ENCODE results near the gene MPPE1. TPM values are rescaled to one million over a fixed set of nuclear protein-coding genes. Genes with fewer than 3 reads are reported as not detected.
"Not testable (repeated sequence)": the region's sequence is repeated elsewhere in the genome, so short reads cannot be mapped to it uniquely, and the experiment has no call there.

MPPE1 gene
- total RNA-seq, 1 donor = 30.7 TPM

- Histone ChIP-seq H3K4me1 (ENCODE audit: insufficient read depth, low read length) (peaks cover 21% of the 10 kb centered on the region), H3K4me3 (ENCODE audit: low read length) (no peak overlapping the region), H3K9me3 (ENCODE audit: low read depth, low read length) (no peaks in the 10 kb centered on the region), H3K27me3 (ENCODE audit: insufficient read depth, low read length) (no peaks in the 10 kb centered on the region)
Measured at GRCh38 chr18:11943551-11943950, 35.4 kb upstream of the MPPE1 start.

GRCh38 chr18:11940956-11941355, 32.8 kb upstream of the MPPE1 start:
- Histone ChIP-seq H3K4me3 (ENCODE audit: low read length) (no peak overlapping the region), H3K4me1 (ENCODE audit: insufficient read depth, low read length) (peaks cover 13% of the 10 kb centered on the region), H3K27me3 (ENCODE audit: insufficient read depth, low read length) (no peaks in the 10 kb centered on the region), H3K9me3 (ENCODE audit: low read depth, low read length) (no peaks in the 10 kb centered on the region)

DNA sequence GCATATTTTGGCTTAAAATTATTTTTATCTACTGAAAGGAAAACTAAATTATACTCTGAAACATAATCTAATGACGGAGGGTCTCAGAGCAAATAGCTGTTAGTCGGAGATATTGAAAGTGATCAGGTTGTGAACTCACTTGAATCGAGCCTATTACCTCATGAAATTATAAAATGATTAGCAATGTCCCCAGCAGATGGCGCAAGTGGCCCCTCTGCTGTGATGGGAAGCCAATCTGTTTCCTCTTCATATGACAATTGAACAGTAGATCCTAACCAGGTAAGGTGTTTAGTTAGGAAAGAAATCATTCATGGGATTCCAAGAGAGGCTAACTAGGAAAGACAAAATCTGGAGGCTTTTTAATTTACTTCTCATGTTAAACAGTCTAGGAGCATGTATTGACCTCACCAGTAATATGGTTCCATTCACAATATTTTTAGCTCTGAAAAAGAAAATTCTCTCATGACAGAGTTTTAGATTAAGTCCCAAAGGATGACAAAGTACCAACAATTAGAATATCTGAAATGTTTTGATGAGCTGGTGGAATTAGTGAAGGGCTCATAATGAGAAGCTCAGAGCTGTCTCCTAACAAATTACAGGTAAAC, 29.9 kb upstream of the MPPE1 start:
- no peak overlapping the region for H3K4me3 ChIP-seq (ENCODE audit: low read length)
- H3K27me3 ChIP-seq (ENCODE audit: insufficient read depth, low read length) = no peaks in the 10 kb centered on the region
- peaks cover 11% of the 10 kb centered on the region for H3K4me1 ChIP-seq (ENCODE audit: insufficient read depth, low read length)
- no peaks in the 10 kb centered on the region for H3K9me3 ChIP-seq (ENCODE audit: low read depth, low read length)

DNA sequence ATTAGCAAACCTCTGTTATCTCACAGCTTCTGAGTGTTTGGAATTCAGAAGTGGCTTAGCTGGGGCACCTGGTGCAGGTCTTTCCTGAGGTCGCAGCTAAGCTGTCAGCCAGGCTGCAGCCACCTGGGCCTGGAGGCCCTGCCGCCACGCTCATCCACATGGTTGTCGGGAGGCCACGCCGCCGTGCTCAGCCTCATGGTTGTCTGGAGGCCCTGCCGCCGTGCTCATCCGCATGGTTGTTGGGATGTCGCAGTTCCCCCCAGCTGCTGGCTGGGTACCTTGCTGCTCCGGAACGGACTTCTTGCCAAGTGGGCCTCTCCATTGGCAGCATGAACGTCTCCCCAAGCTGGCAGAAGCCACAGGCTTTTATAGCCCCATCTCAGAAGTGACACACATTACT, 24.3 kb upstream of the MPPE1 start:
- H3K4me3 ChIP-seq (ENCODE audit: low read length) = no peak overlapping the region
- H3K27me3 ChIP-seq (ENCODE audit: insufficient read depth, low read length) = no peaks in the 10 kb centered on the region
- H3K9me3 ChIP-seq (ENCODE audit: low read depth, low read length) = no peaks in the 10 kb centered on the region
- peaks cover 9% of the 10 kb centered on the region for H3K4me1 ChIP-seq (ENCODE audit: insufficient read depth, low read length)

GRCh38 chr18:11927497-11927896, 19.4 kb upstream of the MPPE1 start:
- H3K9me3 ChIP-seq (ENCODE audit: low read depth, low read length) = no peaks in the 10 kb centered on the region
- no peak overlapping the region for H3K4me3 ChIP-seq (ENCODE audit: low read length)
- H3K4me1 ChIP-seq (ENCODE audit: insufficient read depth, low read length) = peaks cover 26% of the 10 kb centered on the region
- no peaks in the 10 kb centered on the region for H3K27me3 ChIP-seq (ENCODE audit: insufficient read depth, low read length)

DNA sequence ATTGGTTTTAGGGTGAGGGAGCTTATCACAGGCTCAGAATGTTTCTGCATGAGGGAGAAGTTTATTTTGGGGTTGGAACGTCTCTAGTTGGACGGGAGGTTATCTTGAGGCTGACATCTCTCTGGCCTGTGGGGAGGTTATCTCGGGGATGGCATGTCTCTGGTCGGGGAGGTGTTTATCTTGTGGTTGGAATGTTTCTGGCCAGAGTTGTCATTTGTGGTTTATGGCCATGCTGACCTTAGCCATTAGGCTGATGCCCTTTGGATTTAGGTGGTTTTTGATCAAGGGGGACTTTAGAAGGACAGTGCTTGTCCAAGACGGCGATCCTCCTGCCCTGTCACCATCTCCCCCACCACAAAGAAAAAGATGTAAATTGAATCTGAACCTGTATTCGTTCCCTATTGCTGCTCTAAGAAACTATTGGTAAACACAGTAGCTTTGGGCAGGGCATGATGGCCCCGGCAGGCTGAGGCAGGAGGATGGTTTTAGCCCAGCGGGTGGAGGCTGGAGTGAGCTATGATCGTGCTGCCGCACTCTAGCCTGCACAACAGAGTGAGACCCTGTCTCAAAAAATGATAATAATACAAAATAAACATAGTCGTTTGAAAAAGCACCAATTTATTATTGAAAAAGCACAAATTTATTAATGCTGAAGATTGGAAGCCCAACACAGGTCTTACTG, 17.8 kb upstream of the MPPE1 start:
- no peaks in the 10 kb centered on the region for H3K9me3 ChIP-seq (ENCODE audit: low read depth, low read length)
- no peak overlapping the region for H3K4me3 ChIP-seq (ENCODE audit: low read length)
- H3K27me3 ChIP-seq (ENCODE audit: insufficient read depth, low read length) = no peaks in the 10 kb centered on the region
- H3K4me1 ChIP-seq (ENCODE audit: insufficient read depth, low read length) = peaks cover 30% of the 10 kb centered on the region

GRCh38 chr18:11923450-11923849, 15.3 kb upstream of the MPPE1 start:
- H3K9me3 ChIP-seq (ENCODE audit: low read depth, low read length) = no peaks in the 10 kb centered on the region
- H3K4me1 ChIP-seq (ENCODE audit: insufficient read depth, low read length) = peaks cover 39% of the 10 kb centered on the region
- H3K27me3 ChIP-seq (ENCODE audit: insufficient read depth, low read length) = no peaks in the 10 kb centered on the region
- H3K4me3 ChIP-seq (ENCODE audit: low read length) = no peak overlapping the region

DNA sequence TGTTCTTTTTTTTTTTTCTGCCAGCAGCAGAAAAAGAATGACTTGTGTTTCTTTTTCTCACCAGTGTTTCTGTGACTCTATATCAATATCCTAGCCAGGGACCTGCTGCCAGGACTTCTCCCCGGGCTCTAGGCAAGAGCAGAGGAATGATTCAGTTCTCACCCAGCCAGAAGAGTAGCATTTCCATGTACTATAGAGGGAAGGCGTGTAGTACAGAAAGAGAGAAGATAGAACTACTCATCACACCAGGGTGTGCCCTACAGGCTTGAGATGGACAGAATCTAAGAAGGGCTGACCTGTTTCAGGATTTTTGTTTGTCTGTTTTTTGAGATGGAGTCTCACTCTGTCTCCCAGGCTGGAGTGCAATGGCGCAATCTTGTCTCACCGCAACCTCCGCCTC, 11.4 kb upstream of the MPPE1 start:
- not testable (repeated sequence) for H3K27me3 ChIP-seq (ENCODE audit: insufficient read depth, low read length); H3K9me3 ChIP-seq (ENCODE audit: low read depth, low read length); H3K4me3 ChIP-seq (ENCODE audit: low read length)
- peaks cover 36% of the 10 kb centered on the region for H3K4me1 ChIP-seq (ENCODE audit: insufficient read depth, low read length)

- not testable (repeated sequence) for H3K27me3 ChIP-seq (ENCODE audit: insufficient read depth, low read length); H3K9me3 ChIP-seq (ENCODE audit: low read depth, low read length); H3K4me3 ChIP-seq (ENCODE audit: low read length)
- H3K4me1 ChIP-seq (ENCODE audit: insufficient read depth, low read length) = peaks cover 34% of the 10 kb centered on the region
Measured at GRCh38 chr18:11916880-11917279, 8.8 kb upstream of the MPPE1 start.

- no peaks in the 10 kb centered on the region for H3K27me3 ChIP-seq (ENCODE audit: insufficient read depth, low read length)
- peaks cover 28% of the 10 kb centered on the region for H3K4me1 ChIP-seq (ENCODE audit: insufficient read depth, low read length)
- peak overlapping the region; percentile 81 for H3K4me3 ChIP-seq (ENCODE audit: low read length)
- H3K9me3 ChIP-seq (ENCODE audit: low read depth, low read length) = no peaks in the 10 kb centered on the region
Measured at GRCh38 chr18:11909591-11910026, 1.5 kb upstream of the MPPE1 start.

GRCh38 chr18:11909061-11909455, 941 bp upstream of the MPPE1 start:
- Histone ChIP-seq H3K9me3 (ENCODE audit: low read depth, low read length) (no peaks in the 10 kb centered on the region), H3K27me3 (ENCODE audit: insufficient read depth, low read length) (no peaks in the 10 kb centered on the region), H3K4me1 (ENCODE audit: insufficient read depth, low read length) (peaks cover 28% of the 10 kb centered on the region), H3K4me3 (ENCODE audit: low read length) (peak overlapping the region; percentile 81)

DNA sequence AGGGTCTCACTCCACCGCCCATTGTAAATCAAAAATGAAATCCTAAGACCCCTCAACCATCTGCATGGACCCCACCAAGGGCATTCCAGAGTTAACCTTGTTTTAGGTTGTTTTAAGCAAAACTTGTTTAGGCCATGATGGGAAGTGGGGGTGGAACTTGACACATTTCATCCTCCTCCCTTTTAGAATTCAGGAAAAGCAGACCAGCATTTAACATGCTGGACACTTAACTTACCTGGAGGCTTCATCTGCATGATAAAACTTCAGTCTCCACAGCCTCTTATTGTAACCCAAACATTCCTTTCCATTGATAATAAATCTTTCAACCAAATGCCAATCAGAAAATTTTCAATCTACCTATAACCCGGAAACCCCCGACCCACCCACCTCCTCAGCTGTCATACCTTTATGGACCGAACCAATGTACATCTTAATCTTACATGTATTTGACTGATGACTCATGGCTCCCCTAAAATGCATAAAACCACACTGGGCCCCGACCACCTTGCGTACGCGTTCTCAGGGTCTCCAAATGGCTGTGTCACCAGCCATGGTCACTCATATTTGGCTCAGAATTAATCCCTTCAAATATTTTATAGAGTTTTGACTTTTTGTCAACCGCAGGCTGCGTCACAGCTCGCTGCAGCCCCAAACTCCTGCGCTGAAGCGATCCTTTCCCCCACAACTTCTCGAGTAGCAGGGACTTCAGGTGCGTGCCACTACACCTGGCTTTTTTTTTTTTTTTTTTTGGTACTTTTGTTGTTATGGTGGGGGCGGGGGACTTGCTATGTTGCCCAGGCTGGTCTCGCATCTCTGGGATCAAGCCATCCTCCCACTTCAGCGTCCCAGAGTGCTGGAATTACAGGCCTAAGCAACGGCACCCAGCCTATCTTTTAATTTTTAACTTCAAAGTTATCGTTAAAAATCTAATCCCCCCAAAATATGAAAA, 917 bp downstream of the MPPE1 start:
- H3K4me1 ChIP-seq (ENCODE audit: insufficient read depth, low read length) = peaks cover 28% of the 10 kb centered on the region
- H3K4me3 ChIP-seq (ENCODE audit: low read length) = peak overlapping the region; percentile 81
- no peaks in the 10 kb centered on the region for H3K27me3 ChIP-seq (ENCODE audit: insufficient read depth, low read length)
- H3K9me3 ChIP-seq (ENCODE audit: low read depth, low read length) = no peaks in the 10 kb centered on the region

DNA sequence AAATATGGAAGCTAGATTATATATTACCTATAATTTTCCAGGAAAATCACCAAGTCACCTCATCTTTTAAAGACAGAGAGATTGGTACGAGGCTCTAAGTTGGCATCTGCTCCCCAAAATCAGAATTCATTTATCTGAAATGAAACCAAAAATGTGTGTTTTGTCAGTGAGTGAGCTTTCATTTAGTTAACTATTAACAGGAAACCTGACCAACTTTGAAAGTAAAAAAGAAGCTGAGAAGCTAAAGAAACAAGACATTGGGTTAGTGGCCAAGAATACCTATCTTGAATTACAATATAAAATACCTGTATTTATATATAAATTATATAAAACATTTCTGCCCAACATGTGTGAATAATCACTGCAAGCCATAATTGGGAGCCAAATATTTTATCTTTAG, 1.9 kb downstream of the MPPE1 start:
- Histone ChIP-seq H3K27me3 (ENCODE audit: insufficient read depth, low read length) (no peaks in the 10 kb centered on the region), H3K9me3 (ENCODE audit: low read depth, low read length) (no peaks in the 10 kb centered on the region), H3K4me1 (ENCODE audit: insufficient read depth, low read length) (peaks cover 28% of the 10 kb centered on the region), H3K4me3 (ENCODE audit: low read length) (no peak overlapping the region)

- Histone ChIP-seq H3K4me3 (ENCODE audit: low read length) (no peak overlapping the region), H3K4me1 (ENCODE audit: insufficient read depth, low read length) (peaks cover 28% of the 10 kb centered on the region), H3K9me3 (ENCODE audit: low read depth, low read length) (no peaks in the 10 kb centered on the region), H3K27me3 (ENCODE audit: insufficient read depth, low read length) (no peaks in the 10 kb centered on the region)
Measured at GRCh38 chr18:11905613-11906012, 2.5 kb downstream of the MPPE1 start.

DNA sequence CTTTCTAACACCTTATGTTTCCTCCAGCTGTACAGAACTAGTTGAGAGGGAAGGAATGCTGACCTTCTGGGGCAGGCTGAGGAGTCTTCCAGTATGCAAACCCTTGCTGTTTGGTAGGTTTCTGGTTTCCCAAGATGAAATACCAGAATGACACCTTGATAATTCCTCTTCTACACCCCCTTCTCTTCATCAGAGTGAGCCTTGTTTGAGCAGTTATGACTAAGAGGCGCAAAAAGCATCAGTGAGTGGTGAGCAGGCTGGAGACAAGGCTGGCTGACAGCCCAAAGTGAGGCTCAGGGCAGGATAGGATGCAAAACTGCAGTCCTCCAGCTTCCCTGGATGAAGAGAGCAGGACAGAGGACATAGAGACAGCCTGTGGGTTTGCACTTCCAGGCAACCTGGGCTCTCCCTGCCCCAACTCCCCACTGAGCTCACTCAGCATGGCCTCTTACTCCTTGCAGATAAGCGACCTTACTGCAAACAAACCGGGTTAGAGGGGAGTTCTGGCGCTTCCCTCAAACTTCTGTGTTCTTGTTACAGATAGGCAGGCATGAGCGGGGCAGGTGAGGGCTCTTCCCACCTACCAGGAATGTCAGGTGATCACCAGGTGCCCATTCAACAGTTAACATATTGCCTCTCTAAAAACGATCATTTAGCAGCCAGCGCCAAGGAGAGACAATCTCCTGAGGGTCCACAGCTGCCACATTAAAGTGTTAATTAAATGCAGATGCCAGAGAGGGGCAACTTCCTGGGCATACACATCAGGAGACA, 5.4 kb downstream of the MPPE1 start:
- peaks cover 20% of the 10 kb centered on the region for H3K4me1 ChIP-seq (ENCODE audit: insufficient read depth, low read length)
- no peak overlapping the region for H3K4me3 ChIP-seq (ENCODE audit: low read length)
- H3K27me3 ChIP-seq (ENCODE audit: insufficient read depth, low read length) = no peaks in the 10 kb centered on the region
- no peaks in the 10 kb centered on the region for H3K9me3 ChIP-seq (ENCODE audit: low read depth, low read length)
